ENCODE measurements around the gene SH2D6.

Gene SH2D6

GRCh38 chr2:85433511-85434089, 15.1 kb downstream of the SH2D6 start:
- TF ChIP-seq FOXP2 (optimal IDR thresholded peaks at IDR 0.05; ENCODE audit: control extremely low read depth, extremely low read length, insufficient read depth) (no peak), EZH2 (IDR thresholded peaks at IDR 0.05) (no peak), POLR2AphosphoS5 (IDR thresholded peaks at IDR 0.05; ENCODE audit: borderline replicate concordance, low read depth, low read length) (no peak)
- Histone ChIP-seq H3K9ac (ENCODE audit: insufficient read length) (no peak overlapping the region), H3K9me3 (ENCODE audit: low read depth, low read length) (no peaks in the 10 kb centered on the region), H3K4me3 (no peak overlapping the region), H3K36me3 (ENCODE audit: insufficient read depth, low read length) (no peaks in the 10 kb centered on the region), H3K27ac (no peak overlapping the region)
- DNase-seq (ENCODE audit: low read depth, low spot score), result no peak

GRCh38 chr2:85434696-85435095, 16.2 kb downstream of the SH2D6 start:
- Histone ChIP-seq H3K9ac (ENCODE audit: insufficient read length) (no peak overlapping the region), H3K27ac (peak overlapping the region; percentile 46; the same call in 1 of the 2 replicates), H3K9me3 (ENCODE audit: low read depth, low read length) (no peaks in the 10 kb centered on the region), H3K4me3 (no peak overlapping the region), H3K36me3 (ENCODE audit: insufficient read depth, low read length) (no peaks in the 10 kb centered on the region)
- TF ChIP-seq FOXP2 (optimal IDR thresholded peaks at IDR 0.05; ENCODE audit: control extremely low read depth, extremely low read length, insufficient read depth) (no peak), POLR2AphosphoS5 (IDR thresholded peaks at IDR 0.05; ENCODE audit: borderline replicate concordance, low read depth, low read length) (no peak), EZH2 (IDR thresholded peaks at IDR 0.05) (no peak)
- no peak for DNase-seq (ENCODE audit: low read depth, low spot score)

GRCh38 chr2:85435220-85435958, 16.9 kb downstream of the SH2D6 start:
- Histone ChIP-seq H3K9ac (ENCODE audit: insufficient read length) (no peak overlapping the region), H3K4me3 (no peak overlapping the region), H3K36me3 (ENCODE audit: insufficient read depth, low read length) (no peaks in the 10 kb centered on the region), H3K9me3 (ENCODE audit: low read depth, low read length) (no peaks in the 10 kb centered on the region), H3K27ac (peak overlapping the region; percentile 5; the same call in 1 of the 2 replicates)
- TF ChIP-seq FOXP2 (optimal IDR thresholded peaks at IDR 0.05; ENCODE audit: control extremely low read depth, extremely low read length, insufficient read depth), result no peak
- no peak for TF ChIP-seq POLR2AphosphoS5 (IDR thresholded peaks at IDR 0.05; ENCODE audit: borderline replicate concordance, low read depth, low read length)
- no peak for TF ChIP-seq EZH2 (IDR thresholded peaks at IDR 0.05)
- DNase-seq (ENCODE audit: low read depth, low spot score), result no peak

DNA sequence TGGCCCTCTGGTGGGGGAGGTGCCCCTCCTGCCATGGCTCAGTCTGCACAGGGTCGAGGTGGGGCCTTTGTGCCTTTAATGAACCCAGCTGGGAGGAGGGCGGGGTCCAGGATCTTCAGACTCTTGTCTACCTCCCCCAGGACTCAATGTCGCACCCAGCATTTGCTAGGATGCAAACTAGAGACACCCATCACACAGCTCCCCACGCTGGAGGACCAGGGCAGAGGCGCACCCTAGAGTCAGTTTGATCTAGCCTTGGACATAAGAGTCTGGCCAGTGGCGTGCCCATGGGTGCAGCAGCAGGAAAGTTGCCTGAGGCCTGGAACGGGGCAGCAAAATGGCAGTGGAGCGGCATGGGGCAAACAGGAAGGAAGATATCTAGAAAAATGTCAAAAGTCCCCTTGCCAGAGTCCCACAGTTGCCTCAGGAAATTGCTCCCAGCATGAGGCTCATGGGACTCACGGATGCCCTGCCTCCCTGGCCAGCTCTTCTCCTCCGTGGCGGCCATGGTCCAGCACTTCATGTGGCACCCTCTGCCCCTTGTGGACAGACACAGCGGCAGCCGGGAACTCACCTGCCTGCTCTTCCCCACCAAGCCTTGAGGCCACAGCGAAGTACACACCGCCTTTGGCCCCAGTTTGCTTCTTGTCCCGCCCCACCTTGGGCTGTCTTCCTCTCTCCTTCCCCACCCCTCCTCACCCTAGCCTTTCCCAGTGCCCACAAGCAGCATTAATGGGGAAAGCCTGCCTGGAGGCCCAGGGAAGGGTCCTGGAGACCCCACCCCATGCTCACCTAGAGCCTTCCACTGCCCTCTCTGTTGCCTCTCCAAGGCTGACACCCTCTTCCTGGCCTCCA, 17.7 kb downstream of the SH2D6 start:
- Histone ChIP-seq H3K9me3 (ENCODE audit: low read depth, low read length) (no peaks in the 10 kb centered on the region), H3K4me3 (no peak overlapping the region), H3K9ac (ENCODE audit: insufficient read length) (no peak overlapping the region), H3K36me3 (ENCODE audit: insufficient read depth, low read length) (no peaks in the 10 kb centered on the region), H3K27ac (peak overlapping the region; percentile 81)
- TF ChIP-seq EZH2 (IDR thresholded peaks at IDR 0.05), result no peak
- no peak for TF ChIP-seq POLR2AphosphoS5 (IDR thresholded peaks at IDR 0.05; ENCODE audit: borderline replicate concordance, low read depth, low read length)
- DNase-seq (ENCODE audit: low read depth, low spot score), result no peak

DNA sequence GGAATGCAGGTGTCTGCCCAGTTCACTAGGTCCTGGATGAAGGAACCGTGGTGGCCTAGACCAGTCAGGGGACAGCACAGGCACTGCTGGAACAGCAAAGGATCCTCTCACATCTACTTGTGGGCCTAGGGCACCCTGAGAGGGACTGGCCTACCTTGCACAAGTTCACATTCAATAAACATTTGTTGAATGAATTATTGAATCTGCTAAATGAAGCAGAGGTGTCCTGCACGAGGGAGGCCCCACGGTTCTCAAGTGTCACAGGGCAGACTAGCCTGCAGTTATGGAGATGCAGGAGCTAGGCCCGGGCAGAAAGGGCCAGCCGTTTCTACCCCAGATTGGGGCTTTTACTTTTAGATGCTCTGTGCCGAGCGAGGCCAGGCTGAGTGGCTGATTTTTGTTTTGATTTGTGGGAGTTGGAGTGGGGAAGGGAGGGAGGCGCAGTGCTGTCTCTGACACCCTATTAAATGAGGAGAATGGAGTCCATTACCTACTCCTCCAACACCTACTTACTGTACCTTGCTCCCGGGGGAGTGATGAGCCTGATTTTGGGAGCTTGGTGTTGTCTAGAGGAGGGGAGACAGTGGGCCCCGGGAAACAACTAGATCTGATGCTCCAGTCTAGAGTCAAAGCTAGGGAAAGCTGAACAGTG, 18.4 kb downstream of the SH2D6 start:
- TF ChIP-seq POLR2AphosphoS5 (IDR thresholded peaks at IDR 0.05; ENCODE audit: borderline replicate concordance, low read depth, low read length), result no peak
- TF ChIP-seq EZH2 (IDR thresholded peaks at IDR 0.05), result no peak
- no peak for TF ChIP-seq FOXP2 (optimal IDR thresholded peaks at IDR 0.05; ENCODE audit: control extremely low read depth, extremely low read length, insufficient read depth)
- Histone ChIP-seq H3K4me3 (no peak overlapping the region), H3K9me3 (ENCODE audit: low read depth, low read length) (no peaks in the 10 kb centered on the region), H3K36me3 (ENCODE audit: insufficient read depth, low read length) (no peaks in the 10 kb centered on the region), H3K9ac (ENCODE audit: insufficient read length) (no peak overlapping the region), H3K27ac (peak overlapping the region; percentile 81)
- no peak for DNase-seq (ENCODE audit: low read depth, low spot score)

- Histone ChIP-seq H3K27ac (peak overlapping the region; percentile 81), H3K4me3 (no peak overlapping the region), H3K36me3 (ENCODE audit: insufficient read depth, low read length) (no peaks in the 10 kb centered on the region), H3K9me3 (ENCODE audit: low read depth, low read length) (no peaks in the 10 kb centered on the region), H3K9ac (ENCODE audit: insufficient read length) (no peak overlapping the region)
- TF ChIP-seq POLR2AphosphoS5 (IDR thresholded peaks at IDR 0.05; ENCODE audit: borderline replicate concordance, low read depth, low read length), result 0 out of 2 replicates have a peak, but pooled peaks have one; percentile 59
- no peak for TF ChIP-seq FOXP2 (optimal IDR thresholded peaks at IDR 0.05; ENCODE audit: control extremely low read depth, extremely low read length, insufficient read depth)
- no peak for TF ChIP-seq EZH2 (IDR thresholded peaks at IDR 0.05)
- DNase-seq (ENCODE audit: low read depth, low spot score), result no peak
These were observed 19.1 kb downstream of the SH2D6 start for GRCh38 chr2:85437488-85438200.

- Histone ChIP-seq H3K9me3 (ENCODE audit: low read depth, low read length) (no peaks in the 10 kb centered on the region), H3K4me3 (no peak overlapping the region), H3K27ac (peak overlapping the region; percentile 50; the same call in 1 of the 2 replicates), H3K9ac (ENCODE audit: insufficient read length) (no peak overlapping the region), H3K36me3 (ENCODE audit: insufficient read depth, low read length) (no peaks in the 10 kb centered on the region)
- DNase-seq (ENCODE audit: low read depth, low spot score), result no peak
- TF ChIP-seq FOXP2 (optimal IDR thresholded peaks at IDR 0.05; ENCODE audit: control extremely low read depth, extremely low read length, insufficient read depth), result no peak
- no peak for TF ChIP-seq POLR2AphosphoS5 (IDR thresholded peaks at IDR 0.05; ENCODE audit: borderline replicate concordance, low read depth, low read length)
- TF ChIP-seq EZH2 (IDR thresholded peaks at IDR 0.05), result no peak
These were observed 19.9 kb downstream of the SH2D6 start for GRCh38 chr2:85438201-85439024.
